Measurements from ENCODE around the gene COL4A2. TPM values are rescaled to one million over a fixed set of nuclear protein-coding genes. Genes with fewer than 3 reads are reported as not detected.

COL4A2 gene
- total RNA-seq, 1 experiment from 2014 or later = 74.5 TPM

DNA sequence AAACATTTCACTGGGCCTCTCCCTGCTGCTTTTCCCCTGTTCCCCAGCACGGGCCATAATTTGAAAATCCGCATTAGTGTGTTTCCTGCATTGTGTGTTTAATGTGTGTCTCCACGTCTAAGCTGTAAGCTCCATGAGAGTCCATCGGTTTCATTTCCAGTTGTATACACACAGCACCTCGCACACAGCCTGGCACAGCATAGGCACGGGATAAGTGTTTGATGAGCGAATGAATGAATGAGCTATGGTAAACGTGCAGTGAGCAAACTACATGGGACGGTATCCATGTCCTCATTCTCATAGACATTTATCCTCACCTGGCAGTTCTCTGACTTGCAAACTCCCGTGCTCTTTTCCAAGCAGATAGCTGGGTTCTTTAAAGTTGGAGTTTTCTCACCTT, 148.4 kb downstream of the COL4A2 start:
- H3K79me2 ChIP-seq (ENCODE audit: low read length) = no peaks in the 10 kb centered on the region
- H3K9me3 ChIP-seq (ENCODE audit: low read length) = no peaks in the 10 kb centered on the region
- no peaks in the 10 kb centered on the region for H4K20me1 ChIP-seq (ENCODE audit: low read length)
- H3K4me3 ChIP-seq (ENCODE audit: low read length) = no peak overlapping the region
- peaks cover 11% of the 10 kb centered on the region; the same call in 1 of the 2 replicates for H3K4me1 ChIP-seq (ENCODE audit: insufficient read depth, low read length)
- DNase-seq = no peak
- intact Hi-C loops (cut with micrococcal nuclease) = loop anchor here (5.0 kb wide), 4 partner anchors 47 to 362 kb away; partner anchors contain the start of gene RAB20
- no peaks in the 10 kb centered on the region for H3K36me3 ChIP-seq (ENCODE audit: low read depth, low read length)
- H3K9ac ChIP-seq (ENCODE audit: low read length) = no peak overlapping the region
- CTCF ChIA-PET = interaction anchor here (0.6 to 1.2 kb wide), 7 partner anchors 32 to 261 kb away, joined by 3 to 5 read pairs (median 3); no protein-coding TSS in a partner anchor
- no peak overlapping the region for H2AFZ ChIP-seq (ENCODE audit: low read length)
- ATAC-seq = no peak
- no peaks in the 10 kb centered on the region for H3F3A ChIP-seq (ENCODE audit: low read length, unreplicated experiment)
- H3K4me2 ChIP-seq (ENCODE audit: low read length) = no peak overlapping the region; the same call in 1 of the 2 replicates
- no TSS peak for BruUV-seq (replicated peaks)
- POLR2A ChIA-PET (ENCODE audit: unreplicated experiment) = no interaction called here
- no peak overlapping the region for H3K27ac ChIP-seq (ENCODE audit: low read length)
- H3K27me3 ChIP-seq (ENCODE audit: low read length) = no peaks in the 10 kb centered on the region
- H3K9me2 ChIP-seq (replicated peaks; ENCODE audit: low read length) = no peaks in the 10 kb centered on the region
- TF ChIP-seq CTCF (conservative IDR thresholded peaks at IDR 0.05; ENCODE audit: low read depth, low read length) = no peak
- no peak for TF ChIP-seq EZH2phosphoT487 (IDR thresholded peaks at IDR 0.05; ENCODE audit: borderline replicate concordance, low read length)
- no peak for TF ChIP-seq EZH2 (IDR thresholded peaks at IDR 0.05; ENCODE audit: low read length, unreplicated experiment)

DNA sequence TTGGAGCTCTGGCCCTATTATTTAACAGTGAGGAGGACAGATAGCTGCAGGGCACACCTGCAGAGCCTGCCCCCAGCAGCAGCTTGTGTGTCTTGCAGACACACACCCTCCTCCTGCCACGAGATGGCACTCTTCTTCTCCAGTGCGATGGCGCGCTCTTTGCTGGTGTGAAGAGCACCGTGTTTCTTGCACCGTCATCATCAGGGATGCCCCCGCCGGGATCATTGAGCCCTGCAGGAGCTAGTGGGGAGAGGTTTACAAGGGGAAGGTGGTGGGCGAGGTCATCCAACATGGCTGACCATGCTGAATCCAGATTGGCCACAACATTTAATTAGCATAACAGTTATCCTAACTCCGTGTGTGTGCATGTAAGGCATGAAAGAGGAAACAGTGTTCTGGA, 148.9 kb downstream of the COL4A2 start:
- Histone ChIP-seq H4K20me1 (ENCODE audit: low read length) (no peaks in the 10 kb centered on the region), H3K9me3 (ENCODE audit: low read length) (no peaks in the 10 kb centered on the region), H3K27me3 (ENCODE audit: low read length) (no peaks in the 10 kb centered on the region), H3K4me3 (ENCODE audit: low read length) (peak overlapping the region; percentile 43; the same call in 1 of the 2 replicates), H3K36me3 (ENCODE audit: low read depth, low read length) (no peaks in the 10 kb centered on the region), H2AFZ (ENCODE audit: low read length) (peak overlapping the region; percentile 62), H3K9me2 (replicated peaks; ENCODE audit: low read length) (no peaks in the 10 kb centered on the region), H3K4me1 (ENCODE audit: insufficient read depth, low read length) (peaks cover 7% of the 10 kb centered on the region; the same call in 1 of the 2 replicates), H3F3A (ENCODE audit: low read length, unreplicated experiment) (no peaks in the 10 kb centered on the region), H3K27ac (ENCODE audit: low read length) (no peak overlapping the region), H3K79me2 (ENCODE audit: low read length) (no peaks in the 10 kb centered on the region), H3K9ac (ENCODE audit: low read length) (peak overlapping the region; percentile 30), H3K4me2 (ENCODE audit: low read length) (peak overlapping the region; percentile 59)
- ChIA-PET POLR2A (ENCODE audit: unreplicated experiment) (no interaction called here), CTCF (interaction anchor here (0.6 to 1.2 kb wide), 8 partner anchors 12 to 260 kb away, joined by 3 to 5 read pairs (median 3); no protein-coding TSS in a partner anchor)
- ATAC-seq = peak; percentile 99
- no TSS peak for BruUV-seq (replicated peaks)
- DNase-seq = peak; percentile 78
- TF ChIP-seq CTCF (conservative IDR thresholded peaks at IDR 0.05; ENCODE audit: low read depth, low read length) (peak; percentile 88), EZH2 (IDR thresholded peaks at IDR 0.05; ENCODE audit: low read length, unreplicated experiment) (no peak)
- intact Hi-C loops (cut with micrococcal nuclease) = loop anchor here (5.0 kb wide), 4 partner anchors 46 to 361 kb away; partner anchors contain the start of gene RAB20

- BruUV-seq (replicated peaks) = no TSS peak
- intact Hi-C loops (cut with micrococcal nuclease) = loop anchor here (5.0 kb wide), 4 partner anchors 46 to 361 kb away; partner anchors contain the start of gene RAB20
- no peaks in the 10 kb centered on the region for H3K9me3 ChIP-seq (ENCODE audit: low read length)
- POLR2A ChIA-PET (ENCODE audit: unreplicated experiment) = no interaction called here
- H3K4me2 ChIP-seq (ENCODE audit: low read length) = no peak overlapping the region
- no peaks in the 10 kb centered on the region for H3K79me2 ChIP-seq (ENCODE audit: low read length)
- no peak overlapping the region for H3K4me3 ChIP-seq (ENCODE audit: low read length)
- DNase-seq = no peak
- no peak for TF ChIP-seq EZH2 (IDR thresholded peaks at IDR 0.05; ENCODE audit: low read length, unreplicated experiment)
- no peak for TF ChIP-seq CTCF (conservative IDR thresholded peaks at IDR 0.05; ENCODE audit: low read depth, low read length)
- TF ChIP-seq EZH2phosphoT487 (IDR thresholded peaks at IDR 0.05; ENCODE audit: borderline replicate concordance, low read length) = no peak
- H4K20me1 ChIP-seq (ENCODE audit: low read length) = no peaks in the 10 kb centered on the region
- no peaks in the 10 kb centered on the region for H3K9me2 ChIP-seq (replicated peaks; ENCODE audit: low read length)
- no peaks in the 10 kb centered on the region for H3K36me3 ChIP-seq (ENCODE audit: low read depth, low read length)
- H2AFZ ChIP-seq (ENCODE audit: low read length) = no peak overlapping the region
- H3K9ac ChIP-seq (ENCODE audit: low read length) = peak overlapping the region; percentile 30; the same call in 1 of the 2 replicates
- CTCF ChIA-PET = interaction anchor here (0.7 to 1.2 kb wide), 2 partner anchors 12 to 137 kb away, joined by 4 to 5 read pairs; no protein-coding TSS in a partner anchor
- ATAC-seq = no peak
- H3K27ac ChIP-seq (ENCODE audit: low read length) = no peak overlapping the region
- no peaks in the 10 kb centered on the region for H3F3A ChIP-seq (ENCODE audit: low read length, unreplicated experiment)
- peaks cover 4% of the 10 kb centered on the region; the same call in 1 of the 2 replicates for H3K4me1 ChIP-seq (ENCODE audit: insufficient read depth, low read length)
- no peaks in the 10 kb centered on the region for H3K27me3 ChIP-seq (ENCODE audit: low read length)
These were observed 149.5 kb downstream of the COL4A2 start for GRCh38 chr13:110456550-110456949.
